HG02798 (cell line): ENCODE results near the gene NUMB.

Experiments
- ATAC-seq: cut with Tn5 transposase; IDR thresholded peaks from one replicate; pipeline ENCODE4 v1.9.1; 2021; ENCODE audit warnings: mild to moderate bottlenecking; ENCODE audit not compliant: unreplicated experiment, poor library complexity

The NUMB gene

GRCh38 chr14:73458183-73458976, at the start of gene NUMB:
Gene NUMB, minus strand, starts transcription at chr14:73458546. Its CDS starts 102,795 bp downstream, at chr14:73355751.
- peak; percentile 96 for ATAC-seq

- ATAC-seq, result no peak
These were observed 45.3 kb upstream of the NUMB start for GRCh38 chr14:73503648-73504047.

GRCh38 chr14:73502017-73502619, 43.8 kb upstream of the NUMB start:
- no peak for ATAC-seq

- no peak for ATAC-seq
These were observed 42.0 kb upstream of the NUMB start for GRCh38 chr14:73500360-73500759.

- ATAC-seq, result no peak
These were observed 36.2 kb upstream of the NUMB start for GRCh38 chr14:73494593-73494992.

GRCh38 chr14:73492670-73493069, 34.3 kb upstream of the NUMB start:
- ATAC-seq, result no peak

GRCh38 chr14:73492043-73492552, 33.8 kb upstream of the NUMB start:
- no peak for ATAC-seq

- ATAC-seq, result peak; percentile 61
These were observed 33.1 kb upstream of the NUMB start for GRCh38 chr14:73491256-73492042.

- ATAC-seq, result no peak
These were observed 31.3 kb upstream of the NUMB start for GRCh38 chr14:73489481-73490175.

GRCh38 chr14:73478684-73479083, 20.3 kb upstream of the NUMB start:
- ATAC-seq, result no peak

GRCh38 chr14:73477618-73478266, 19.4 kb upstream of the NUMB start:
- peak; percentile 67 for ATAC-seq

- ATAC-seq, result no peak
These were observed 18.1 kb upstream of the NUMB start for GRCh38 chr14:73476451-73476931.

- no peak for ATAC-seq
These were observed 16.6 kb upstream of the NUMB start for GRCh38 chr14:73474952-73475351.

- peak; percentile 65 for ATAC-seq
These were observed 14.1 kb upstream of the NUMB start for GRCh38 chr14:73472185-73473114.

GRCh38 chr14:73471582-73472184, 13.3 kb upstream of the NUMB start:
- ATAC-seq, result no peak

GRCh38 chr14:73468828-73469375, 10.6 kb upstream of the NUMB start:
- ATAC-seq, result no peak

GRCh38 chr14:73467800-73468199, 9.5 kb upstream of the NUMB start:
- no peak for ATAC-seq

- no peak for ATAC-seq
These were observed 9.0 kb upstream of the NUMB start for GRCh38 chr14:73467377-73467776.
